Heart left ventricle (tissue), 13 donors: ENCODE measurements around the gene ARL11.

Experiments
- CTCF ChIP-seq, 12 donors: fragments of 200-600 bp; sonication (generic) in 4 of 12; IDR thresholded peaks; one replicate each; pipeline versions ENCODE4 v1.5.0 to v1.8.0; 2018 to 2022; ENCODE audit warnings: antibody characterized with exemption in 12 of 12, mild to moderate bottlenecking in 5 of 12
- POLR2A ChIP-seq, 2 donors: fragments of 450-650 bp; IDR thresholded peaks; one replicate each; pipeline ENCODE4 v1.6.1; 2017; ENCODE audit warnings: antibody characterized with exemption in 2 of 2, mild to moderate bottlenecking in 2 of 2, moderate library complexity in 2 of 2
- donor health status: ischemic (EF 13 %, LVEDD 7.1; RV severe dilation, severe dysfunction).
- donor health status: DM: no; HTN: yes; CAD: no.
- donor health status: DM: no; HTN: no; CAD: no.
- donor health status: ischemic (EF 25% LVEDD 6.9; RV normal size, moderate dysfunction).
- donor health status: ischemic (EF 25% LVEDD 5.7; RV mildly dilated, moderate dysfunction).
- donor health status: ischemic (EF 35%, LVEDD 5.7; RV mildly dilated, moderate dysfunction).
- donor health status: nonischemic (EF 11% LVEDD 7.7; RV severe dilation, severe dysfunction).
- donor health status: DM: yes; HTN: yes; CAD: no.
- donor health status: PGD.
- donor health status: ischemic (EF 29% LVEDD 5.4; RV normal size, mild dysfunction).
- donor health status: nonischemic (EF 23%, LVEDD 6.1; RV moderate dilation, normal function).

GRCh38 chr13:49652355-49653305 lies 24.3 kb downstream of the ARL11 start:
- TF ChIP-seq POLR2A (IDR thresholded peaks at IDR 0.05) (no peak), CTCF (IDR thresholded peaks at IDR 0.05) (peak in 11 of 12 donors; percentile 13 to 58 (median 47))
